Skeletal muscle tissue (tissue), 4 donors: ENCODE data around the gene HDAC10. TPM values are rescaled to one million over a fixed set of nuclear protein-coding genes. Genes with fewer than 3 reads are reported as not detected.

Source experiments
- H3K27ac ChIP-seq: one replicate; pipeline ENCODE4 v1.7.0; 2013; ENCODE audit warnings: mild to moderate bottlenecking, low read depth, low read length, inconsistent platforms
- H3K27me3 ChIP-seq, 3 donors: one replicate each; pipeline ENCODE4 v1.7.0; 2013; ENCODE audit warnings: low read length in 3 of 3; ENCODE audit not compliant: control insufficient read depth in 3 of 3, insufficient read depth in 3 of 3
- H3K36me3 ChIP-seq, 3 donors: one replicate each; pipeline ENCODE4 v1.7.0; 2013; ENCODE audit warnings: low read length in 3 of 3; ENCODE audit not compliant: control insufficient read depth in 3 of 3, insufficient read depth in 3 of 3
- H3K4me1 ChIP-seq, 3 donors: one replicate each; pipeline ENCODE4 v1.7.0; 2013; ENCODE audit warnings: low read length in 3 of 3, mild to moderate bottlenecking in 3 of 3; ENCODE audit not compliant: control insufficient read depth in 3 of 3, insufficient read depth in 3 of 3
- H3K4me3 ChIP-seq, 3 donors: one replicate each; pipeline ENCODE4 v1.7.0; 2013; ENCODE audit warnings: low read length in 3 of 3
- H3K9ac ChIP-seq, 3 donors: one replicate each; pipeline ENCODE4 v1.7.0; 2013; ENCODE audit warnings: low read length in 3 of 3, mild to moderate bottlenecking in 3 of 3, moderate library complexity in 2 of 3, low read depth in 1 of 3
- H3K9me3 ChIP-seq, 3 donors: one replicate each; pipeline ENCODE4 v1.7.0; 2013; ENCODE audit warnings: low read length in 3 of 3; ENCODE audit not compliant: control insufficient read depth in 3 of 3
- total RNA-seq: library from RNA; depleted of rRNA; stranded (reverse); fragments of >200 nt; gene quantifications from one replicate; pipeline ENCODE4 v1.2.3, GENCODE V29; 2014
- donor health status: Osteomylitis.

Gene HDAC10
- total RNA-seq, 1 donor from 2014 or later: 8.9 TPM

GRCh38 chr22:50218996-50219727 is 31.9 kb downstream of the HDAC10 start:
- H3K36me3 ChIP-seq: peaks cover 79 to 89% (median 80%) of the 10 kb centered on the region in 3 donors
- no peak overlapping the region for H3K27ac ChIP-seq
- no peaks in the 10 kb centered on the region for H3K27me3 ChIP-seq
- H3K9me3 ChIP-seq: no peaks in the 10 kb centered on the region
- H3K4me1 ChIP-seq: peaks cover 0 to 14% (median 4%) of the 10 kb centered on the region in 3 donors
- H3K4me3 ChIP-seq: no peak overlapping the region
- peak overlapping the region in 1 of 3 donors; percentile 33 for H3K9ac ChIP-seq

GRCh38 chr22:50218153-50218995 is 32.7 kb downstream of the HDAC10 start:
- H3K9me3 ChIP-seq: no peaks in the 10 kb centered on the region
- H3K27me3 ChIP-seq: no peaks in the 10 kb centered on the region
- no peak overlapping the region for H3K4me3 ChIP-seq
- H3K36me3 ChIP-seq: peaks cover 75 to 82% (median 76%) of the 10 kb centered on the region in 3 donors
- no peak overlapping the region for H3K9ac ChIP-seq
- H3K27ac ChIP-seq: no peak overlapping the region
- H3K4me1 ChIP-seq: peaks cover 0 to 14% (median 4%) of the 10 kb centered on the region in 3 donors

GRCh38 chr22:50217543-50218152 is 33.4 kb downstream of the HDAC10 start:
- Histone ChIP-seq H3K4me1 (peaks cover 0 to 14% (median 4%) of the 10 kb centered on the region in 3 donors), H3K4me3 (no peak overlapping the region), H3K27me3 (no peaks in the 10 kb centered on the region), H3K9me3 (no peaks in the 10 kb centered on the region), H3K27ac (no peak overlapping the region), H3K9ac (no peak overlapping the region), H3K36me3 (peaks cover 75 to 81% (median 76%) of the 10 kb centered on the region in 3 donors)

- H3K9me3 ChIP-seq: no peaks in the 10 kb centered on the region
- peaks cover 0 to 14% (median 4%) of the 10 kb centered on the region in 3 donors for H3K4me1 ChIP-seq
- H3K9ac ChIP-seq: no peak overlapping the region
- no peak overlapping the region for H3K27ac ChIP-seq
- H3K36me3 ChIP-seq: peaks cover 72 to 79% (median 72%) of the 10 kb centered on the region in 3 donors
- H3K27me3 ChIP-seq: no peaks in the 10 kb centered on the region
- H3K4me3 ChIP-seq: no peak overlapping the region
Measured at GRCh38 chr22:50216684-50217520, 34.2 kb downstream of the HDAC10 start.

- H3K9me3 ChIP-seq: no peaks in the 10 kb centered on the region
- H3K9ac ChIP-seq: no peak overlapping the region
- H3K27ac ChIP-seq: no peak overlapping the region
- no peaks in the 10 kb centered on the region for H3K27me3 ChIP-seq
- H3K4me1 ChIP-seq: peaks cover 0 to 14% (median 4%) of the 10 kb centered on the region in 3 donors
- H3K4me3 ChIP-seq: no peak overlapping the region
- H3K36me3 ChIP-seq: peaks cover 68 to 77% (median 68%) of the 10 kb centered on the region in 3 donors
Measured at GRCh38 chr22:50216055-50216683, 34.9 kb downstream of the HDAC10 start.

- Histone ChIP-seq H3K9me3 (no peaks in the 10 kb centered on the region), H3K27ac (no peak overlapping the region), H3K4me1 (peaks cover 0 to 14% (median 4%) of the 10 kb centered on the region in 3 donors), H3K4me3 (no peak overlapping the region), H3K27me3 (no peaks in the 10 kb centered on the region), H3K36me3 (peaks cover 67 to 77% (median 68%) of the 10 kb centered on the region in 3 donors), H3K9ac (no peak overlapping the region)
Measured at GRCh38 chr22:50215297-50216054, 35.6 kb downstream of the HDAC10 start.

- Histone ChIP-seq H3K9me3 (no peaks in the 10 kb centered on the region), H3K27ac (no peak overlapping the region), H3K4me1 (peaks cover 0 to 11% (median 7%) of the 10 kb centered on the region in 3 donors), H3K36me3 (peaks cover 61 to 72% (median 65%) of the 10 kb centered on the region in 3 donors), H3K27me3 (no peaks in the 10 kb centered on the region), H3K9ac (no peak overlapping the region), H3K4me3 (no peak overlapping the region)
Measured at GRCh38 chr22:50213263-50213662, 37.8 kb downstream of the HDAC10 start.

- Histone ChIP-seq H3K4me1 (peaks cover 11 to 25% (median 24%) of the 10 kb centered on the region in 3 donors), H3K27ac (no peak overlapping the region), H3K27me3 (no peaks in the 10 kb centered on the region), H3K4me3 (no peak overlapping the region), H3K9me3 (no peaks in the 10 kb centered on the region), H3K36me3 (peaks cover 53 to 70% (median 56%) of the 10 kb centered on the region in 3 donors), H3K9ac (no peak overlapping the region)
Measured at GRCh38 chr22:50211147-50211546, 39.9 kb downstream of the HDAC10 start.
